Colonic mucosa (tissue), 4 donors: Measurements from ENCODE around the gene VEPH1. TPM values are rescaled to one million over a fixed set of nuclear protein-coding genes. Genes with fewer than 3 reads are reported as not detected.
"Not testable (repeated sequence)": the region's sequence is repeated elsewhere in the genome, so short reads cannot be mapped to it uniquely, and the experiment has no call there.

ENCODE experiments used
- DNase-seq: peaks from one replicate; pipeline ENCODE4 v3.0.0-alpha.2; 2020
- H3K27ac ChIP-seq: fragments of 200-600 bp; one replicate; pipeline ENCODE4 v1.8.0; 2021
- H3K27me3 ChIP-seq: fragments of 200-600 bp; one replicate; pipeline ENCODE4 v1.8.0; 2021
- H3K36me3 ChIP-seq: fragments of 200-600 bp; one replicate; pipeline ENCODE4 v1.8.0; 2021
- H3K4me1 ChIP-seq: fragments of 200-600 bp; one replicate; pipeline ENCODE4 v1.8.0; 2021; ENCODE audit warnings: mild to moderate bottlenecking
- H3K4me3 ChIP-seq: fragments of 200-600 bp; one replicate; pipeline ENCODE4 v1.8.0; 2021
- H3K9ac ChIP-seq, 2 donors: one replicate each; pipeline ENCODE4 v1.7.0; 2013; ENCODE audit warnings: control low read depth in 2 of 2, low read depth in 2 of 2, low read length in 2 of 2
- H3K9me3 ChIP-seq: fragments of 200-600 bp; one replicate; pipeline ENCODE4 v1.8.0; 2021
- CTCF ChIP-seq: fragments of 200-600 bp; IDR thresholded peaks from one replicate; pipeline ENCODE4 v1.8.0; 2022; ENCODE audit warnings: antibody characterized with exemption, mild to moderate bottlenecking
- intact Hi-C: fragments of 100-400 bp; cut with DNase I; formaldehyde crosslinking; loops from one replicate; pipeline ENCODE4 v1.14.1; 2022
- total RNA-seq, 2 donors: library from RNA; stranded (reverse); fragmentation: NEBNext Ultra II Directional in 1 of 2; extraction: Animal tissue kit (Norgen Biotek cat#: 25700) in 1 of 2; gene quantifications; one replicate each; pipeline ENCODE4 v1.2.1, GENCODE V29; 2021
- donor health status: healthy.
- donor health status: DM: no; HTN: no; CAD: no.
- donor health status: DM: no; HTN: no; CAD: no.

The VEPH1 gene
- total RNA-seq, 2 donors from 2014 or later = 1.3 to 2.7 TPM

- Histone ChIP-seq H3K9ac (no peak overlapping the region), H3K36me3 (no peaks in the 10 kb centered on the region), H3K27ac (no peak overlapping the region), H3K9me3 (no peaks in the 10 kb centered on the region), H3K27me3 (no peaks in the 10 kb centered on the region), H3K4me3 (no peak overlapping the region), H3K4me1 (no peaks in the 10 kb centered on the region)
- intact Hi-C loops = no loop called here
- DNase-seq = no peak
- TF ChIP-seq CTCF = no peak
Observed at GRCh38 chr3:157327018-157327417, 176.2 kb downstream of the VEPH1 start.

- H3K27ac ChIP-seq, H3K36me3 ChIP-seq, intact Hi-C loops, H3K4me3 ChIP-seq, H3K9me3 ChIP-seq, DNase-seq, H3K4me1 ChIP-seq, H3K27me3 ChIP-seq, H3K9ac ChIP-seq: not testable (repeated sequence)
Observed at GRCh38 chr3:157324869-157325268, 178.3 kb downstream of the VEPH1 start.

- no peak for DNase-seq
- H3K27ac ChIP-seq = no peak overlapping the region
- no peak overlapping the region for H3K9ac ChIP-seq
- H3K9me3 ChIP-seq = no peaks in the 10 kb centered on the region
- intact Hi-C loops = no loop called here
- no peak for TF ChIP-seq CTCF
- H3K4me1 ChIP-seq = no peaks in the 10 kb centered on the region
- H3K27me3 ChIP-seq = no peaks in the 10 kb centered on the region
- no peak overlapping the region for H3K4me3 ChIP-seq
- H3K36me3 ChIP-seq = no peaks in the 10 kb centered on the region
Observed at GRCh38 chr3:157323360-157323759, 179.9 kb downstream of the VEPH1 start.

- no peak for DNase-seq
- no peak overlapping the region for H3K4me3 ChIP-seq
- no peaks in the 10 kb centered on the region for H3K36me3 ChIP-seq
- intact Hi-C loops = no loop called here
- H3K27me3 ChIP-seq = no peaks in the 10 kb centered on the region
- no peak overlapping the region for H3K9ac ChIP-seq
- H3K4me1 ChIP-seq = no peaks in the 10 kb centered on the region
- no peak for TF ChIP-seq CTCF
- H3K27ac ChIP-seq = no peak overlapping the region
- H3K9me3 ChIP-seq = no peaks in the 10 kb centered on the region
Observed at GRCh38 chr3:157319672-157320071, 183.5 kb downstream of the VEPH1 start.

- intact Hi-C loops = no loop called here
- H3K4me1 ChIP-seq = no peaks in the 10 kb centered on the region
- H3K9ac ChIP-seq = no peak overlapping the region
- H3K27ac ChIP-seq = no peak overlapping the region
- H3K27me3 ChIP-seq = no peaks in the 10 kb centered on the region
- H3K4me3 ChIP-seq = no peak overlapping the region
- no peak for DNase-seq
- H3K36me3 ChIP-seq = no peaks in the 10 kb centered on the region
- TF ChIP-seq CTCF = no peak
- H3K9me3 ChIP-seq = no peaks in the 10 kb centered on the region
Observed at GRCh38 chr3:157318639-157319288, 184.5 kb downstream of the VEPH1 start.

- DNase-seq = no peak
- no peaks in the 10 kb centered on the region for H3K36me3 ChIP-seq
- intact Hi-C loops = no loop called here
- H3K4me1 ChIP-seq = no peaks in the 10 kb centered on the region
- TF ChIP-seq CTCF = no peak
- H3K9me3 ChIP-seq = no peaks in the 10 kb centered on the region
- no peaks in the 10 kb centered on the region for H3K27me3 ChIP-seq
- H3K27ac ChIP-seq = no peak overlapping the region
- no peak overlapping the region for H3K4me3 ChIP-seq
- no peak overlapping the region for H3K9ac ChIP-seq
Observed at GRCh38 chr3:157317895-157318294, 185.3 kb downstream of the VEPH1 start.
